ENCODE results near the gene PAPPA2.

Gene PAPPA2

GRCh38 chr1:176693697-176694329 lies 230.8 kb downstream of the PAPPA2 start:
- Histone ChIP-seq H3K4me1 (ENCODE audit: control insufficient read depth, insufficient read depth, low read length) (no peaks in the 10 kb centered on the region), H3K27ac (ENCODE audit: extremely low read depth, low read depth, low read length) (no peak overlapping the region), H3K36me3 (ENCODE audit: control insufficient read depth in 2 of 2, insufficient read depth in 1 of 2, low read length in 2 of 2) (no peaks in the 10 kb centered on the region), H3K9me3 (ENCODE audit: control insufficient read depth, insufficient read depth, low read depth, low read length) (no peaks in the 10 kb centered on the region), H3K4me3 (ENCODE audit: low read depth, low read length) (no peak overlapping the region)
- ChIA-PET POLR2A (no interaction called here), CTCF (interaction anchor here (0.6 to 4.4 kb wide), 5 partner anchors 12 to 319 kb away, joined by 3 to 45 read pairs (median 6); no protein-coding TSS in a partner anchor)
- TF ChIP-seq KLF1 (tag by site-specific recombination; IDR thresholded peaks at IDR 0.05) (no peak), ZNF280C (tag by site-specific recombination; IDR thresholded peaks at IDR 0.05) (no peak), ZNF112 (tag by site-specific recombination; IDR thresholded peaks at IDR 0.05) (no peak), ZNF140 (tag by site-specific recombination; IDR thresholded peaks at IDR 0.05) (no peak), REST (tag by site-specific recombination; IDR thresholded peaks at IDR 0.05) (no peak)

- ChIA-PET CTCF (interaction anchor here (0.6 to 1.7 kb wide), 6 partner anchors 8 to 320 kb away, joined by 3 to 7 read pairs (median 4); no protein-coding TSS in a partner anchor), POLR2A (no interaction called here)
- Histone ChIP-seq H3K4me1 (ENCODE audit: control insufficient read depth, insufficient read depth, low read length) (no peaks in the 10 kb centered on the region), H3K36me3 (ENCODE audit: control insufficient read depth in 2 of 2, insufficient read depth in 1 of 2, low read length in 2 of 2) (no peaks in the 10 kb centered on the region), H3K27ac (ENCODE audit: extremely low read depth, low read depth, low read length) (no peak overlapping the region), H3K4me3 (ENCODE audit: low read depth, low read length) (no peak overlapping the region), H3K9me3 (ENCODE audit: control insufficient read depth, insufficient read depth, low read depth, low read length) (no peaks in the 10 kb centered on the region)
- no peak for TF ChIP-seq ZNF133 (tag by site-specific recombination; IDR thresholded peaks at IDR 0.05)
- no peak for TF ChIP-seq EGR2 (tag by site-specific recombination; IDR thresholded peaks at IDR 0.05; ENCODE audit: low read depth)
- no peak for TF ChIP-seq KLF17 (tag by site-specific recombination; IDR thresholded peaks at IDR 0.05)
These were observed 231.7 kb downstream of the PAPPA2 start for GRCh38 chr1:176694713-176695112.

- ChIA-PET POLR2A (no interaction called here), CTCF (interaction anchor here (0.6 to 1.2 kb wide), 3 partner anchors 70 to 1585 kb away, joined by 3 to 8 read pairs (median 5); no protein-coding TSS in a partner anchor)
- TF ChIP-seq ZNF791 (tag by site-specific recombination; IDR thresholded peaks at IDR 0.05) (no peak), ZBTB49 (tag by site-specific recombination; IDR thresholded peaks at IDR 0.05; ENCODE audit: low read depth) (no peak), ZNF585B (tag by site-specific recombination; IDR thresholded peaks at IDR 0.05) (no peak), ZNF623 (tag by site-specific recombination; IDR thresholded peaks at IDR 0.05) (no peak), ZNF280C (tag by site-specific recombination; IDR thresholded peaks at IDR 0.05) (no peak), HIC1 (tag by site-specific recombination; IDR thresholded peaks at IDR 0.05) (no peak), ZNF350 (tag by site-specific recombination; IDR thresholded peaks at IDR 0.05) (no peak), ZNF548 (tag by site-specific recombination; IDR thresholded peaks at IDR 0.05) (no peak), SP3 (tag by site-specific recombination; IDR thresholded peaks at IDR 0.05) (no peak)
- Histone ChIP-seq H3K36me3 (ENCODE audit: control insufficient read depth in 2 of 2, insufficient read depth in 1 of 2, low read length in 2 of 2) (no peaks in the 10 kb centered on the region), H3K4me1 (ENCODE audit: control insufficient read depth, insufficient read depth, low read length) (no peaks in the 10 kb centered on the region), H3K27ac (ENCODE audit: extremely low read depth, low read depth, low read length) (no peak overlapping the region), H3K9me3 (ENCODE audit: control insufficient read depth, insufficient read depth, low read depth, low read length) (no peaks in the 10 kb centered on the region), H3K4me3 (ENCODE audit: low read depth, low read length) (no peak overlapping the region)
These were observed 233.1 kb downstream of the PAPPA2 start for GRCh38 chr1:176696109-176696508.
